OCI-LY1 (cell line): ENCODE data around the gene KRTDAP.

Source experiments
- CTCF ChIP-seq: fragments of 200-600 bp; sonication (generic), shearing (Covaris generic); IDR thresholded peaks from 2 replicates; pipeline ENCODE4 v1.5.1; 2017; ENCODE audit warnings: mild to moderate bottlenecking, antibody characterized with exemption, low read length, moderate library complexity, mixed read lengths
- EZH2 ChIP-seq: fragments of 200-600 bp; sonication (generic), shearing (Covaris generic); IDR thresholded peaks from 2 replicates; pipeline ENCODE4 v1.8.0; 2017; ENCODE audit warnings: borderline replicate concordance, mixed run types, mild to moderate bottlenecking, antibody characterized with exemption, low read length, moderate library complexity, mixed read lengths

- peak; percentile 90 for TF ChIP-seq CTCF
- no peak for TF ChIP-seq EZH2
Observed at GRCh38 chr19:35509861-35510625, 19.8 kb upstream of the KRTDAP start.
